Measurements from ENCODE around the gene FAHD2B.
"Not testable (repeated sequence)": the region's sequence is repeated elsewhere in the genome, so short reads cannot be mapped to it uniquely, and the experiment has no call there.

Gene FAHD2B

GRCh38 chr2:97094772-97095611 is at the start of gene FAHD2B:
Gene FAHD2B (minus strand): TSS chr2:97094882. CDS start chr2:97091706, 3,176 bp downstream.
- in situ Hi-C loops (cut with HindIII; ENCODE audit: low sequenced_read_pairs): not testable (repeated sequence)

GRCh38 chr2:97144016-97144415 is 49.3 kb upstream of the FAHD2B start:
- in situ Hi-C loops (cut with HindIII; ENCODE audit: low sequenced_read_pairs): not testable (repeated sequence)

DNA sequence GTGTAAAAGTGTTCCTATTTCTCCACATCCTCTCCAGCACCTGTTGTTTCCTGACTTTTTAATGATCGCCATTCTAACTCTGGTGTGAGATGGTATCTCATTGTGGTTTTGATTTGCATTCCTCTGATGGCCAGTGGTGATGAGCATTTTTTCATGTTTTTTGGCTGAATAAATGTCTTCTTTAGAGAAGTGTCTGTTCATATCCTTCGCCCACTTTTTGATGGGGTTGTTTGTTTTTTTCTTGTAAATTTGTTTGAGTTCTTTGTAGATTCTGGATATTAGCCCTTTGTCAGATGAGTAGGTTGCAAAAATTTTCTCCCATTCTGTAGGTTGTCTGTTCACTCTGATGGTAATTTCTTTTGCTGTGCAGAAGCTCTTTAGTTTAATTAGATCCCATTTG is 34.4 kb upstream of the FAHD2B start:
- in situ Hi-C loops (cut with HindIII; ENCODE audit: low sequenced_read_pairs): not testable (repeated sequence)

GRCh38 chr2:97113882-97114255 is 19.2 kb upstream of the FAHD2B start:
- in situ Hi-C loops (cut with HindIII; ENCODE audit: low sequenced_read_pairs): not testable (repeated sequence)

DNA sequence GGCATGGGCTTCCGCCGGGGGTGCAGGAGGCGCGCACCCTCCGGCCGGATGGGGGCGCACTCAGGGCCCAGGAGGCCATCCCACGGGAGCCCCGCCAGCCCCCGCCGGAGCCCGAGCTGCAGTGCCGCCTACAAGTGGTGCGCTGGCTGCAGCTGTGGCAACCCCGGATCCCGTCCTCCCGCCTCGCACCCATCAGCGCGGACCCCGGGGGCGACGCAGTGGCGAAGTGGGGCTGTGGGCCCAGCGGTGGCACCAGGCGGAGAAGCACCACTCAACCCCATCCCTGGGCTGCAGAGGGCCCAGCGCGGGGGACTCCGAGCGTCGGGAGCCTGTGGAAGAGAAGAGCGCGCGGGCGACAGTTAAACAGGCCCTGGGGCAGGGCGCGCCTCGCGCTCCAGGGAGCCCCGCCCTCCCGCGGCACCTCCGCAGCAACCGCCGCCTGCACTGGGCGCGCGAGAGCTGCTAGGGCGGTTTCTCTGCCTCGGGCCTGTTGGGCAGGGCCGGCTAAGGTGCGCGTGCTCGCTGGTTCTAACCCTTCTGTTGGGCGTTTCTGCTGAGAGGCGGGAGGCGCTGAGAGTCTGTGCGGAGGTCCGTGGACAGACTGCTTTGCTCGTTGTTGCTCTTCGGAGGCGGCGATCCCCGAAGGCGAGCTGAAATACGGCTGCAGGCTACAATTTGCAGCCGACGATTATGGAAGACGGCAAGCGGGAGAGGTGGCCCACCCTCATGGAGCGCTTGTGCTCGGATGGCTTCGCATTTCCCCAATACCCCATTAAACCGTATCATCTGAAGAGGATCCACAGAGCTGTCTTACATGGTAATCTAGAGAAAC is 18.6 kb upstream of the FAHD2B start, which contains the start of gene ANKRD36:
ANKRD36 (plus strand) TSS at position 104 of the 832 bp plus-strand sequence; CDS start at position 691, 587 bp downstream.
- in situ Hi-C loops (cut with HindIII; ENCODE audit: low sequenced_read_pairs): not testable (repeated sequence)

- in situ Hi-C loops (cut with HindIII; ENCODE audit: low sequenced_read_pairs): not testable (repeated sequence)
Measured at GRCh38 chr2:97112320-97113049, 17.8 kb upstream of the FAHD2B start.

DNA sequence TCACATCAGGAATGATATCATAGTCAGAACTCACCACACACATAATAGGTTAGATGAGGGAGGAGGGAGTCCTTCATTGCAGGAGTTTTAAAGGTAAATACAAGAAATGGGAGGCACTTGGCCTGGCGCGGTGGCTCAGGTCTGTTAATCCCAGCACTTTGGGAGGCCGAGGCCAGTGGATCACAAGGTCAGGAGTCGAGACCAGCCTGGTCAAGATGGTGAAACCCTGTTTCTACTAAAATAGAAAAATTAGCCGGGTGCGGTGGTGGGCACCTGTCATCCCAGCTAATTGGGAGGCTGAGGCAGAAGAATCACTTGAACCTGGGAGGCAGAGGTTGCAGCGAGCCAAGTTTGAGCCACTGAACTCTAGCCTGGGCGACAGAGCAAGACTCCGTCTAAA is 16.6 kb upstream of the FAHD2B start:
- in situ Hi-C loops (cut with HindIII; ENCODE audit: low sequenced_read_pairs): not testable (repeated sequence)

DNA sequence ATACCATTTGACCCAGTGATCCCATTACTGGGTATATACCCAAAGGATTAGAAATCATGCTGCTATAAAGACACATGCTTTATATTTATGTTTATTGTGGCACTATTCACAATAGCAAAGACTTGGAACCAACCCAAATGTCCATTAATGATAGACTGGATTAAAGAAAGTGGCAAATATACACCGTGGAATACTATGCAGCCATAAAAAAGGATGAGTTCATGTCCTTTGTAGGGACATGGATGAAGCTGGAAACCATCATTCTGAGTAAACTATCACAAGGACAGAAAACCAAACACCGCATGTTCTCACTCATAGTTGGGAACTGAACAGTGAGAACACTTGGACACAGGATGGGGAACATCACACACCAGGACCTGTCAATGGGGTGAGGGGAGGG is 12.2 kb upstream of the FAHD2B start:
- in situ Hi-C loops (cut with HindIII; ENCODE audit: low sequenced_read_pairs): not testable (repeated sequence)

DNA sequence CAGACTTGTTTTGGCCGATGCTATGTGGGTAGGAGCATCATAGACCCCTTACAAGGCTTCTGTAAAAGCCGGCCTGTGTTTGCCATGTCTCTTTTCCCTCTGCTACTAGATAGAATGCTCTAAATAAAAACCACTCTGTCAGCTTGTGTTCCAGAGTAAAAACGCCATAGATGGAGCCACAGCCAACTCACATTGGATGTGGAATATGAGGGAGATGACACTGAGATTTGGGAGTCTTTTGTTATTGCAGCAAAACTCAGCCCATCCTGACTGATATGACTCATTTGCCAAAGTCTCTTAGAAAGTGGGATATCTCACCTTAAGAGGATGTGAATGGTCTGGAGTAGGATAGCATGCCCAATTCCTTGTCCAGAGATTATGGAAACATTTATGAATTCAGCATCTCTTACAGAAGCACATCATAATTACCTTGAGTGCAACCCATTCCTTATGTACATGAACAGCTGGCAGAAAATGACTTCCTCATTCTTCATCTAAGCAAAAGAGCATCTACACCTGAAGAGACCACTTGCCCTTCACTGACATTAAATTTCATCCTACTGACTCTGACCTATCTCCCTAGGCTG is 4.2 kb upstream of the FAHD2B start:
- in situ Hi-C loops (cut with HindIII; ENCODE audit: low sequenced_read_pairs): not testable (repeated sequence)

- in situ Hi-C loops (cut with HindIII; ENCODE audit: low sequenced_read_pairs): no loop called here
Measured at GRCh38 chr2:97095661-97096060, 979 bp upstream of the FAHD2B start.

DNA sequence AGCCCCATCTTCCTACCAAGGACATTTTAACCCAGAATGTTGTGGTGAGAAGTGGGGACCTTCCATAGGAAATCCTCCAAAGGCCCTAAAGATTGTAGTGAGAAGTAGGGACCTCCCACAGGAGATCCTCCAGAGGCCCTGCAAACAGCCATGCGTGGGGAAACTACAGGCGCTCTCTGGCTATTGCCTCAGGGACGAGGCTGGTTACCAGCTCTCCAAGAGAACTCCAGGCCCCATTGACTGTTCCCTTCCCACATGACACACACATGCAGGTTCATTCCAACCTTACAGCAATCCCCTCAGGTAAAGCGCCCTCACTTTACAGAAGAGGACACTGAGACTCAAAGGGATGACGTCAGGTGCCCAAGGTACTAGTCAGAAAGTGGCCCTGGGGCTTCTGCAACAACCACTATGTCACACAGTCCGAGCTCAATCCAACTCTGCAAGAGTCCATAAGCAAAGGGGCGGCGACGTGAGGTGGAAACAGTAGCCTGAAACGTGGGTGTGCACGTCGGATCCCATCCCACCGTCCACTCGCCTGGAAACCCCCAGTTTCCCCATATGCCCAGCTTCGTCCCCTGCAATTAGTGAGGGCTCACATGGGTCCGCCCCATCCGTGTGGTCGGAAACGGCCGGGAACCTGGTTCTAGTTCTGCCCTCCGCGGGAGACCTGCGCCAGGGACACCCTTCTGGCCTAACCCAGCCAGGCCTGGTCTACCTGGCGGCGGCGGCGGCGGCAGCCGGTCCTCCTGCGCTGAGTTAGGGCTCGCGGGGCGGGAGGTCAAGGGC is 505 bp downstream of the FAHD2B start:
- in situ Hi-C loops (cut with HindIII; ENCODE audit: low sequenced_read_pairs): not testable (repeated sequence)

- in situ Hi-C loops (cut with HindIII; ENCODE audit: low sequenced_read_pairs): not testable (repeated sequence)
Measured at GRCh38 chr2:97092946-97093345, 1.7 kb downstream of the FAHD2B start.

- in situ Hi-C loops (cut with HindIII; ENCODE audit: low sequenced_read_pairs): not testable (repeated sequence)
Measured at GRCh38 chr2:97088706-97089105, 6.0 kb downstream of the FAHD2B start.

GRCh38 chr2:97085093-97085492 is 9.6 kb downstream of the FAHD2B start:
- in situ Hi-C loops (cut with HindIII; ENCODE audit: low sequenced_read_pairs): not testable (repeated sequence)

GRCh38 chr2:97083516-97083915 is 11.2 kb downstream of the FAHD2B start:
- in situ Hi-C loops (cut with HindIII; ENCODE audit: low sequenced_read_pairs): not testable (repeated sequence)

DNA sequence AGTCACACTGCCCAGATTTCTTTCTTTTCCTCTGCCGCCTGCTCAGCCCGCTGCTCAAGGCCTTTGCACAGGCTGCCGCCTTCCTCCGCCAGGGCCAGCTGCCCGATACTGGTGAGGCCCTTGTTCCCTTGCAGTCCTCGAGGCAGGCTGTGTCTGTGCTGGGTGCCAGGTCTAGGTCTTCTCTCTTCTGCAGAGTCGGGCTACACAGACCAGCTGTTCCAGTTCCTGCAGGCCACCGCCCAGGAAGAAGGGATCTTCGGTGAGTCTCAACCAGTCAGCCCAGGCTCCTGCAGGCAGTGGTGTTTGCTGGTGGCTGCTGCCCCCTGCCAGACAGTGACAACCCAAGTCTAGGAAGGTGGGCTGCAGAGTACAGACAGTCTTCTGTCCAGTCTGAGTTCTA is 12.5 kb downstream of the FAHD2B start:
- in situ Hi-C loops (cut with HindIII; ENCODE audit: low sequenced_read_pairs): not testable (repeated sequence)

DNA sequence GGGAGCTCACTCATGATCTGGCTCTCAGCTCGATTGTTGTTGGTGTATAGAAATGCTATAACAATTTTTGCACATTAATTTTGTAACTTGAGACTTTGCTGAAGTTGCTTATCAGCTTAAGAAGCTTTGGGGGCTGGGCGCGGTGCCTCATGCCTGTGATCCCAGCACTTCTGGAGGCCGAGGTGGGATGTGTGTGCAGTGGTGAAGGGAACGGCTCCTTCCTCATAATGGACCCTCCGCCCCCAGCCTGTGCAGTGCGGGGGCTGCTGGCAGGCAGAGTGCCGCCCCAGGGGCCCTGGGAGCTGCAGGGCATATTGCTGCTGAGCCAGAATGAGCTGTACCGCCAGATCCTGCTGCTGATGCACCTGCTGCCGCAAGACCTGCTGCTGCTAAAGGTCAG is 13.8 kb downstream of the FAHD2B start:
- in situ Hi-C loops (cut with HindIII; ENCODE audit: low sequenced_read_pairs): not testable (repeated sequence)

- in situ Hi-C loops (cut with HindIII; ENCODE audit: low sequenced_read_pairs): not testable (repeated sequence)
Measured at GRCh38 chr2:97077213-97077612, 17.5 kb downstream of the FAHD2B start.

- in situ Hi-C loops (cut with HindIII; ENCODE audit: low sequenced_read_pairs): not testable (repeated sequence)
Measured at GRCh38 chr2:97070915-97071314, 23.8 kb downstream of the FAHD2B start.

DNA sequence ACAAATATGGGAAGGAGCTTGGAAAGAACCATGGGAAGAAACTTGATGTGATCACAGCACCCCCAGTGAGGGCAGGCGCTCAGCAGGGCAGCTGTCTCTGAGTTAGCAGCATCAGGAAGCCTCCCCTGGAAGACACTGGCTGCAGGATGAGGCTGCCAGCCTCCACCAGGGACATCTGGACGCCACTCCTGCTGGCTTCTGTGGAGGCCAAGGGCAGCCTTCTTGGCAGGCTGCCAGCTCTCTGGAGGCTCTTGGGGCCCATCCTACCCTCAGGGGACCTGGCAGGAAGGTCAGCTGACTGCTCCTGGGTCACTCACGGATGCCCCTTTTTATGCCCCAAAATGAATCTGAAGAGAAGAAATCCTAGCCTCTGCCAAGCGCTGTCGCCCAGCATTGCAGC is 26.0 kb downstream of the FAHD2B start:
- in situ Hi-C loops (cut with HindIII; ENCODE audit: low sequenced_read_pairs): not testable (repeated sequence)
